Fibroblast of skin of scalp (primary cell): ENCODE results near the gene RTCA. TPM values are rescaled to one million over a fixed set of nuclear protein-coding genes. Genes with fewer than 3 reads are reported as not detected.
"Not testable (repeated sequence)": the region's sequence is repeated elsewhere in the genome, so short reads cannot be mapped to it uniquely, and the experiment has no call there.

Experiments used
- DNase-seq: peaks from one replicate; pipeline ENCODE4 v3.0.0-alpha.2; 2013
- polyA plus RNA-seq, 2 experiments: library from polyadenylated mRNA; unstranded; fragments of 120-200 nt; gene quantifications; one replicate each; pipeline ENCODE4 v1.2.1, GENCODE V29; 2013; ENCODE audit not compliant: insufficient read length in 2 of 2

RTCA gene
- polyA plus RNA-seq (2013, experiment 1 of 2; ENCODE audit: insufficient read length) = 42.8 TPM
- polyA plus RNA-seq (2013, experiment 2 of 2; ENCODE audit: insufficient read length) = 44.1 TPM

GRCh38 chr1:100265931-100266740 lies at the start of gene RTCA:
TSS of gene RTCA (plus strand) at chr1:100266216. CDS start at chr1:100266376, 160 bp downstream.
- peak; percentile 95 for DNase-seq

GRCh38 chr1:100217834-100218233 lies 48.2 kb upstream of the RTCA start:
- no peak for DNase-seq

GRCh38 chr1:100219457-100219856 lies 46.6 kb upstream of the RTCA start:
- DNase-seq = no peak

GRCh38 chr1:100219883-100220282 lies 46.1 kb upstream of the RTCA start:
- no peak for DNase-seq

GRCh38 chr1:100222428-100222827 lies 43.6 kb upstream of the RTCA start:
- no peak for DNase-seq

- no peak for DNase-seq
Observed at GRCh38 chr1:100229681-100230443, 36.2 kb upstream of the RTCA start.

GRCh38 chr1:100230765-100231164 lies 35.3 kb upstream of the RTCA start:
- no peak for DNase-seq

- DNase-seq = no peak
Observed at GRCh38 chr1:100231721-100232120, 34.3 kb upstream of the RTCA start.

- no peak for DNase-seq
Observed at GRCh38 chr1:100232156-100232555, 33.9 kb upstream of the RTCA start.

GRCh38 chr1:100233566-100233965 lies 32.5 kb upstream of the RTCA start:
- not testable (repeated sequence) for DNase-seq

GRCh38 chr1:100234432-100234831 lies 31.6 kb upstream of the RTCA start:
- DNase-seq = no peak

GRCh38 chr1:100237091-100237490 lies 28.9 kb upstream of the RTCA start:
- DNase-seq = no peak

GRCh38 chr1:100239961-100240360 lies 26.1 kb upstream of the RTCA start:
- no peak for DNase-seq

GRCh38 chr1:100240631-100241030 lies 25.4 kb upstream of the RTCA start:
- no peak for DNase-seq

- no peak for DNase-seq
Observed at GRCh38 chr1:100246738-100247137, 19.3 kb upstream of the RTCA start.

GRCh38 chr1:100249155-100249536 lies 16.9 kb upstream of the RTCA start:
- DNase-seq = no peak

GRCh38 chr1:100249537-100250257 lies 16.3 kb upstream of the RTCA start, which contains the start of gene DBT:
TSS of gene DBT (minus strand) at chr1:100249834. CDS start at chr1:100249820, 14 bp downstream.
- peak; percentile 94 for DNase-seq

GRCh38 chr1:100250264-100250663 lies 15.8 kb upstream of the RTCA start:
- DNase-seq = no peak

- DNase-seq = no peak
Observed at GRCh38 chr1:100250807-100251206, 15.2 kb upstream of the RTCA start.

- DNase-seq = no peak
Observed at GRCh38 chr1:100252901-100253300, 13.1 kb upstream of the RTCA start.

GRCh38 chr1:100253552-100253951 lies 12.5 kb upstream of the RTCA start:
- DNase-seq = no peak

- not testable (repeated sequence) for DNase-seq
Observed at GRCh38 chr1:100256273-100256672, 9.7 kb upstream of the RTCA start.

- DNase-seq = not testable (repeated sequence)
Observed at GRCh38 chr1:100258427-100258826, 7.6 kb upstream of the RTCA start.
